ENCODE measurements around the gene PEX14. TPM values are rescaled to one million over a fixed set of nuclear protein-coding genes. Genes with fewer than 3 reads are reported as not detected.

PEX14 gene
- total and polyA plus RNA-seq, 2 donors (not counting 3 experiments of a cell fraction or from before 2014, with no cell fraction given) = 19.5 to 26.5 TPM

GRCh38 chr1:10529765-10530164 lies 55.0 kb downstream of the PEX14 start:
- POLR2A ChIA-PET = no interaction called here
- H3K4me3 ChIP-seq (replicated peaks in 1 of 3; ENCODE audit: insufficient read depth in 1 of 3, low read depth in 1 of 3, low read length in 3 of 3) = no peak overlapping the region
- intact Hi-C loops (cut with micrococcal nuclease) = loop anchor here (2.0 to 5.0 kb wide), 4 partner anchors 109 to 433 kb away; partner anchors contain the start of gene CASZ1
- DNase-seq (ENCODE audit: low read depth, low spot score) = peak; percentile 3
- TF ChIP-seq EZH2 (IDR thresholded peaks at IDR 0.05; ENCODE audit: borderline replicate concordance, low read depth, low read length, severe bottlenecking) (no peak), CTCF (IDR thresholded peaks at IDR 0.05; ENCODE audit: extremely low read depth in 1 of 2, insufficient read depth in 1 of 2, low read depth in 1 of 2, low read length in 2 of 2) (no peak), MAX (IDR thresholded peaks at IDR 0.05; ENCODE audit: insufficient read depth, insufficient read length) (no peak), POLR2A (IDR thresholded peaks at IDR 0.05; ENCODE audit: low read depth, low read length) (no peak), GATA2 (IDR thresholded peaks at IDR 0.05; ENCODE audit: insufficient read depth, insufficient read length, low read depth, low read length) (no peak), FOS (IDR thresholded peaks at IDR 0.05; ENCODE audit: borderline replicate concordance, insufficient read depth, low read length) (no peak), JUN (IDR thresholded peaks at IDR 0.05; ENCODE audit: borderline replicate concordance, insufficient read depth, insufficient read length, low read depth) (no peak), MYC (IDR thresholded peaks at IDR 0.05; ENCODE audit: low read depth, low read length) (no peak), POLR2AphosphoS5 (IDR thresholded peaks at IDR 0.05; ENCODE audit: insufficient read depth, low read depth, low read length) (no peak)
- H3K79me2 ChIP-seq (ENCODE audit: control insufficient read depth, insufficient read depth, low read length) = peaks cover 7% of the 10 kb centered on the region
- H3K27ac ChIP-seq (ENCODE audit: insufficient read depth, low read depth, low read length) = peak overlapping the region; percentile 87
- no peaks in the 10 kb centered on the region for H3K9me3 ChIP-seq (replicated peaks; ENCODE audit: control insufficient read depth, insufficient read depth, low read length)
- no TSS peak for BruUV-seq (replicated peaks)
- H3K9me1 ChIP-seq (replicated peaks; ENCODE audit: control insufficient read depth, extremely low read depth, insufficient read depth, low read length) = no peaks in the 10 kb centered on the region
- CTCF ChIA-PET = interaction anchor here (0.5 to 2.7 kb wide), 9 partner anchors 20 to 412 kb away, joined by 3 to 31 read pairs (median 5); no protein-coding TSS in a partner anchor
- no peaks in the 10 kb centered on the region for H3K36me3 ChIP-seq (ENCODE audit: control insufficient read depth in 2 of 2, extremely low read depth in 1 of 2, insufficient read depth in 2 of 2, low read length in 2 of 2)
- H3K27me3 ChIP-seq (ENCODE audit: control insufficient read depth in 2 of 2, insufficient read depth in 2 of 2, low read length in 2 of 2) = no peaks in the 10 kb centered on the region
- H3K9ac ChIP-seq (replicated peaks; ENCODE audit: extremely low read depth, insufficient read depth, low read length) = peak overlapping the region; percentile 46
- dilution Hi-C loops (cut with MboI; ENCODE audit: extremely low pct_ligation_motif_present, low sequenced_read_pairs) = no loop called here
- FAIRE-seq = peak; percentile 67
- H3K4me1 ChIP-seq (ENCODE audit: control insufficient read depth, extremely low read depth, insufficient read depth, low read length) = peaks cover 30% of the 10 kb centered on the region
- H3K4me2 ChIP-seq (ENCODE audit: insufficient read depth, low read length) = peak overlapping the region; percentile 28
- H4K20me1 ChIP-seq (replicated peaks; ENCODE audit: control insufficient read depth, extremely low read depth, insufficient read depth, low read length) = no peaks in the 10 kb centered on the region
- H2AFZ ChIP-seq (ENCODE audit: low read depth, low read length) = no peak overlapping the region

All from endothelial cell of umbilical vein (primary cell).